Loucy (cell line): Measurements from ENCODE around the gene POU2AF2.

Experiments used
- H2AFZ ChIP-seq: fragments of 200-600 bp; sonication (generic); 2 replicates; pipeline ENCODE4 v1.6.0; 2016; ENCODE audit warnings: antibody characterized with exemption, mild to moderate bottlenecking, low read length, moderate library complexity
- H3F3A ChIP-seq: fragments of 200-600 bp; 2 replicates; pipeline ENCODE4 v1.6.0; 2016; ENCODE audit warnings: antibody characterized with exemption, low read depth, mild to moderate bottlenecking
- H3K27me3 ChIP-seq: fragments of 200-600 bp; sonication (generic); 2 replicates; pipeline ENCODE4 v1.6.1; 2014; ENCODE audit warnings: low read length, mild to moderate bottlenecking; ENCODE audit not compliant: insufficient read depth, poor library complexity, severe bottlenecking
- H3K36me3 ChIP-seq: fragments of 200-600 bp; sonication (generic); 2 replicates; pipeline ENCODE4 v1.6.1; 2016; ENCODE audit warnings: low read length; ENCODE audit not compliant: insufficient read depth
- H3K4me1 ChIP-seq: fragments of 200-600 bp; sonication (generic); 2 replicates; pipeline ENCODE4 v1.5.1; 2014; ENCODE audit warnings: low read length, mild to moderate bottlenecking; ENCODE audit not compliant: insufficient read depth, poor library complexity, severe bottlenecking
- H3K4me2 ChIP-seq: fragments of 200-600 bp; sonication (generic); 2 replicates; pipeline ENCODE4 v1.6.0; 2014; ENCODE audit warnings: antibody characterized with exemption, low read length, low read depth, mild to moderate bottlenecking; ENCODE audit not compliant: poor library complexity, severe bottlenecking
- H3K4me3 ChIP-seq: fragments of 200-600 bp; sonication (generic); 2 replicates; pipeline ENCODE4 v1.5.1; 2014; ENCODE audit warnings: low read length, mild to moderate bottlenecking, mixed read lengths; ENCODE audit not compliant: poor library complexity, severe bottlenecking
- H3K79me2 ChIP-seq: fragments of 200-600 bp; sonication (generic); 2 replicates; pipeline ENCODE4 v1.6.1; 2014; ENCODE audit warnings: low read length; ENCODE audit not compliant: insufficient read depth
- H3K9ac ChIP-seq: fragments of 200-600 bp; sonication (generic); 2 replicates; pipeline ENCODE4 v1.6.0; 2014; ENCODE audit warnings: mild to moderate bottlenecking, low read depth, low read length, moderate library complexity; ENCODE audit not compliant: poor library complexity, severe bottlenecking
- H3K9me2 ChIP-seq: fragments of 200-600 bp; sonication (generic); replicated peaks from 2 replicates; pipeline ENCODE4 v1.6.1; 2016; ENCODE audit warnings: low read depth, low read length, mixed read lengths
- H3K9me3 ChIP-seq: fragments of 200-600 bp; sonication (generic); 2 replicates; pipeline ENCODE4 v1.6.1; 2014; ENCODE audit warnings: mild to moderate bottlenecking, antibody characterized with exemption, low read length, low read depth; ENCODE audit not compliant: insufficient read depth
- H4K20me1 ChIP-seq: fragments of 200-600 bp; sonication (generic); 2 replicates; pipeline ENCODE4 v1.6.0; 2014; ENCODE audit warnings: antibody characterized with exemption, low read length, mild to moderate bottlenecking; ENCODE audit not compliant: insufficient read depth, poor library complexity, severe bottlenecking
- CTCF ChIP-seq: fragments of 200-600 bp; sonication (generic); conservative IDR thresholded peaks from 2 replicates; pipeline ENCODE4 v1.5.1; 2014; ENCODE audit warnings: mild to moderate bottlenecking, antibody characterized with exemption, low read length
- EZH2phosphoT487 ChIP-seq: fragments of 200-600 bp; IDR thresholded peaks from 2 replicates; pipeline ENCODE4 v1.6.1; 2018; ENCODE audit warnings: antibody characterized with exemption, mild to moderate bottlenecking, moderate library complexity, borderline replicate concordance

POU2AF2 gene

GRCh38 chr11:111209543-111210355 lies 35.8 kb upstream of the POU2AF2 start:
- no peaks in the 10 kb centered on the region for H3K9me3 ChIP-seq
- no peak overlapping the region for H3K9ac ChIP-seq
- H4K20me1 ChIP-seq: no peaks in the 10 kb centered on the region
- H3K36me3 ChIP-seq: no peaks in the 10 kb centered on the region
- no peak overlapping the region for H3K4me3 ChIP-seq
- no peaks in the 10 kb centered on the region for H3K4me1 ChIP-seq
- no peak overlapping the region for H3K4me2 ChIP-seq
- TF ChIP-seq CTCF: no peak
- no peak for TF ChIP-seq EZH2phosphoT487
- H3K27me3 ChIP-seq: no peaks in the 10 kb centered on the region
- no peaks in the 10 kb centered on the region for H3K79me2 ChIP-seq
- no peaks in the 10 kb centered on the region for H3K9me2 ChIP-seq
- H2AFZ ChIP-seq: no peak overlapping the region
- no peaks in the 10 kb centered on the region for H3F3A ChIP-seq

GRCh38 chr11:111213256-111213655 lies 32.3 kb upstream of the POU2AF2 start:
- no peak overlapping the region for H3K9ac ChIP-seq
- no peaks in the 10 kb centered on the region for H3K9me3 ChIP-seq
- H4K20me1 ChIP-seq: no peaks in the 10 kb centered on the region
- no peak overlapping the region for H3K4me3 ChIP-seq
- H2AFZ ChIP-seq: no peak overlapping the region
- no peaks in the 10 kb centered on the region for H3K27me3 ChIP-seq
- H3F3A ChIP-seq: no peaks in the 10 kb centered on the region
- H3K79me2 ChIP-seq: no peaks in the 10 kb centered on the region
- TF ChIP-seq EZH2phosphoT487: no peak
- no peak for TF ChIP-seq CTCF
- no peaks in the 10 kb centered on the region for H3K36me3 ChIP-seq
- no peaks in the 10 kb centered on the region for H3K9me2 ChIP-seq
- no peaks in the 10 kb centered on the region for H3K4me1 ChIP-seq
- H3K4me2 ChIP-seq: no peak overlapping the region

- Histone ChIP-seq H3K79me2 (no peaks in the 10 kb centered on the region), H3K9me3 (no peaks in the 10 kb centered on the region), H3K36me3 (no peaks in the 10 kb centered on the region), H3K27me3 (peaks cover 51% of the 10 kb centered on the region), H3K4me1 (peaks cover 7% of the 10 kb centered on the region), H3K4me2 (no peak overlapping the region), H3K9me2 (no peaks in the 10 kb centered on the region), H3K4me3 (no peak overlapping the region), H4K20me1 (no peaks in the 10 kb centered on the region), H3K9ac (no peak overlapping the region), H2AFZ (no peak overlapping the region), H3F3A (peaks cover 7% of the 10 kb centered on the region; the same call in 1 of the 2 replicates)
- TF ChIP-seq EZH2phosphoT487 (no peak), CTCF (no peak)
Observed at GRCh38 chr11:111220721-111221120, 24.8 kb upstream of the POU2AF2 start.
